GM19468 (cell line): ENCODE results near the gene MDGA2.
"Not testable (repeated sequence)": the region's sequence is repeated elsewhere in the genome, so short reads cannot be mapped to it uniquely, and the experiment has no call there.

Experiments used
- ATAC-seq: cut with Tn5 transposase; IDR thresholded peaks from one replicate; pipeline ENCODE4 v1.9.1; 2021; ENCODE audit warnings: mild to moderate bottlenecking, moderate library complexity, moderate number of reproducible peaks; ENCODE audit not compliant: unreplicated experiment; ENCODE audit errors: extremely low read depth

Gene MDGA2

DNA sequence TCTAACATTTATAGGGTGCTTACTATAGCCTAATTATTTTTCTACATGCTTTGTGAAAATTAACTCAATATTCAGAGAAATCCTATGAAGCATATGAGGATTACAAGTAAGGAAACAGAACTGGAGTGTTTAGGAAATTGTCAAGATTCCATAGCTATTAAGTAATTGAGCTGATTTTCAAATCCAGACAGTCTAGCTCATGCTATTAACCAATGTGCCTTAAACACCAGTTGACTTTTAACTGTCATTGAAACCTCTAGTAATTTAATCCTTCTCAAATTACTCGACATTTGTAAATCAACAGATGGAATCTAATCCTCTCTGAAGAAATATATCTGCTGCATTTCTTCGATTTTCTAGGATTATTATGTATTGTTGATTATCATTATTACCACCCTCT is 488.9 kb downstream of the MDGA2 start:
- no peak for ATAC-seq

DNA sequence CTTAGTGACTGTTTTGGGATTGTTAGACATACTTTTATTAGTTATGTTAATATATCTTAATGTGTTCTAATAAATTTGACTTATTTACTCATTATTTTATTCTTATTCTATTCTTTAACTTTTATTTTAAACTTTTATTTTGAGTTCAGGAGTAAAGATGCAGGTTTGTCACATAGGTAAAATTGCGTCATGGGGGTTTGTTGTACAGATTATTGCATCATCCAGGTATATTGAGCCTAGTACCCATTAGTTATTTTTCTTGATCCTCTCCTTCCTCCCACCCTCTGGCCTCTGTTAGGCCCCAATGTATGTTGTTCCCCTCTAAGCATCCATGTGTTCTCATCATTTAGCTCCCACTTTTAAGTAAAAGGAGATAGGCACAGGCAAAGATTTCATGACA is 495.5 kb downstream of the MDGA2 start:
- no peak for ATAC-seq

DNA sequence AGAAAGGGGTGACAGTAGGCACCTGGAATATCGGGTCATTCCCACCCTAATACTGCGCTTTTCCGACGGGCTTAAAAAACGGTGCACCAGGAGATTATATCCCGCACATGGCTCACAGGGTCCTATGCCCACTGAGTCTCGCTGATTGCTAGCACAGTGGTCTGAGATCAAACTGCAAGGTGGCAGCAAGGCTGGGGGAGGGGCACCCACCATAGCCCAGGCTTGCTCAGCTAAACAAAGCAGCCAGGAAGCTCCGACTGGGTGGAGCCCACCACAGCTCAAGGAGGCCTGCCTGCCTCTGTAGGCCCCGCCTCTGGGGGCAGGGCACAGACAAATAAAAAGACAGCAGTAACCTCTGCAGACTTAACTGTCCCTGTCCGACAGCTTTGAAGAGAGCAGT is 503.5 kb downstream of the MDGA2 start:
- ATAC-seq: not testable (repeated sequence)

DNA sequence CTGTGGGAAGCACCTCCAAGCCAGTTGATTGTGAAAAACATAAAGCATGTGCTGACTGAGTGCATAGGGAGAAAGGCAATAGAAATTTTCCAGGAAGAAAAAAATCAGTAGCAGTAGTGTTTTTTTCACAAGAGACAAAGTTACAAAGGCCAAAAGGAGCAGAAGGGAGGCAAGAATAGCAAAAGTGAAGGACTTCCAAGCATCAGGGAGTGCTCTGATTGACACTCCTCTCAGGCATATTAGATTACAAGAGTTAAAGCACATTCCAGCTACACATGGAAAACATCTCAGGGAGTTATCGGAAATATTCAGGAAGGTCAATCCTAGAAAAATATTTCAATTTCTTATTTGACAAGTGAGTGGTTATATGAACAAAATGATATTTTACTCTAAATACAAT is 508.0 kb downstream of the MDGA2 start:
- no peak for ATAC-seq

DNA sequence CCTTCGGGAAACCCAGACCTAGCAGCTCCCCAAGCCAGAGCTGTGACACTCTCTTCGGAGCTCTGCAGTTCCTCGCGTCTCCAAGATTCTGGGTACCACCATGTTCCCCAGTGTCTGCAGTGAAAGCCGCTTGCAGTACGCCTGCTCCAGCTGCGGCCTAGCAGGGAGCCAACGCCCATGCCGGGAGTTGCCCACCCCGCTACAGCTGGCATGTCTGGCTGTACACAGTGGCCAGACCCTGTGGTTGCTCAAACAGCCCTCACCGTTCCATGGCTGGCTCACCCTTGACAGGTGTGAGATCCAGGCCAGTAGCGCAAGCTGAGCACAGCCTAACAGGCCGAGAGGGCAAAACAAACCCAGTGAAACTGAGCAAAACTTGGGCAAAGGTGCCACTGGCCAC is 520.0 kb downstream of the MDGA2 start:
- no peak for ATAC-seq

DNA sequence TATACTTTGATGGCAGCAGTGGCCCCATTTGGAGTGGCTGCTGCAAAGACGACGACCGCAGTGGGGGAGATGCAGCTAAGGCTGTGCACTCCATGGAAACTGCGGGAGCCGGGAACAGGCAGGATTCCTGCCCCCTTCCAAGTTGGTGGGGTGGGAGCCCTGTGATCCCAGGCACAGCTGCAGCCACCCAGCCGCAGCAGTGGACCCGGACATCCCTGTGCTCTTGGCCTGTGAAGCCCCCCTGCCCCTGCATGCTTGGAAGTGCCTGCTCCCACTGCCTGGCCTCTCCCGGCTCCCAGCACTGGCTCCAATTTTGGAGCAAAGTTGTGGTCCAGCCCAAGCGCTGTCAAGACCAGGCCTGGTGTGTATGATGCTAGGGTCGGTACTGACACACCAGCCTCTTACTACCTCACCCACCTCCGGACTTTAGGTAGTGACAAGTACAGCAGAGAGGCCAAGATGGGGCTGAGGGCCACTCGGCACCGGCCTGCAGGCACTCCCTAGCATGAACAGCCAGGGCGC is 521.1 kb downstream of the MDGA2 start:
- no peak for ATAC-seq

GRCh38 chr14:47153746-47154145 is 521.7 kb downstream of the MDGA2 start:
- ATAC-seq: no peak

GRCh38 chr14:47150267-47150666 is 525.1 kb downstream of the MDGA2 start:
- ATAC-seq: no peak

DNA sequence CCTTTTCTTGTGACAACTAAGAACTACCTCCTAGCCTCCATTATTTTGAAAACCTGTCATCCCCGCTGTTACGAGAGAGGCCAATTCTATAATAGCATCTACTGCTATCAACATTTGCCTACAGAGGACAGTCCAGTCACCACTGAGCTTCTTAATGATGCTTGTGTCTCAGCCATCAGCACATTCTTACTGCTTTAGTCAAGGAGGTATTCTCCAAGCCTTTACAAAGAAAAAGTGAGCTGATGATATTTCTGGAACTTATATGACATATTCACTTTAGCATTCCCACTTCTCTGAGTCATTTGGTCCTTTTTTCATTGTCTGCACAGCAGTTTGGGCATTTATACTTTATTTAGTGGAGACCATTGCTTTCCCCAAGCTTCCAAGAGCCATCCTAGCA is 526.1 kb downstream of the MDGA2 start:
- ATAC-seq: no peak

- no peak for ATAC-seq
These were observed 526.7 kb downstream of the MDGA2 start for GRCh38 chr14:47148686-47149085.

- ATAC-seq: no peak
These were observed 554.8 kb downstream of the MDGA2 start for GRCh38 chr14:47120645-47121044.

- no peak for ATAC-seq
These were observed 571.6 kb downstream of the MDGA2 start for GRCh38 chr14:47103771-47104170.

DNA sequence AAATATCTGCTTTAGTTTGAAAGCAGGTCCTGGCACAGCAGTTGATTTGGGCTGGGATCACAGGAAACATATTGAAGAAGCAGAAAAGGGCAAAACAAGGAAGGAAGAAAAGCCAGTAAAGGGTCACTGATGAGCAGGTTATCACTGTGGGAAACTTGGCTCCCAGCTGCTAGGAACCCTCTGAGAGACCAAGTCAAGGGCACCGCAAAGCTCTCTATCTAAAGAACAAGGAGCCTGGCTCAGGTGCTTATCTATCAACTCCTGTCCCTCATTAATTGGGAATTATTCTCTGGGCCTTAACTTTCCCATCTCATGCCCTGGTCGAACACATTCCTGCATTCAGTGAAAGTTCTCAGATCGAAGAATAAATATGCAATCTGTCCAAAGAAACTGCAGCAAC is 572.9 kb downstream of the MDGA2 start:
- no peak for ATAC-seq

- no peak for ATAC-seq
These were observed 589.7 kb downstream of the MDGA2 start for GRCh38 chr14:47085678-47086077.

GRCh38 chr14:47065326-47065725 is 610.1 kb downstream of the MDGA2 start:
- ATAC-seq: no peak

GRCh38 chr14:47060050-47060449 is 615.4 kb downstream of the MDGA2 start:
- no peak for ATAC-seq

- no peak for ATAC-seq
These were observed 618.0 kb downstream of the MDGA2 start for GRCh38 chr14:47057364-47057763.

DNA sequence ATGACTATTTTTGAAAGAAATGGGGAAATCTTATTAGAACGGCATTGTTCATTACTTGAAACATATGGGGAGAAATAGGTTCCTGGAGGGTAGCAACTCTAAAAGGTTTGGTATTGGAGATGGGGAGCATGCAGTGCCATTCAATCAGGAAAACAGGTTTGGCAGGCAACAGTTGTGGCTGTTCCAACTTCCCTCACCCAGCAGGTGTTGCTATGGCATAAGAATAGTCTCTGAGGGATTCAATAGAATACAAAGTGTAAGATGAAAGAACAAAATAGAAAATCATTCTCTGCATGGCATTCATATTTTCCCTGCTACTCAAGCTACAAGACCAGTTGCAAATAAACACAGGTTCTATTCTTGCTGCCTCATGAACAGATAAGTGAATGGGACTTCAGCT is 630.6 kb downstream of the MDGA2 start:
- no peak for ATAC-seq

DNA sequence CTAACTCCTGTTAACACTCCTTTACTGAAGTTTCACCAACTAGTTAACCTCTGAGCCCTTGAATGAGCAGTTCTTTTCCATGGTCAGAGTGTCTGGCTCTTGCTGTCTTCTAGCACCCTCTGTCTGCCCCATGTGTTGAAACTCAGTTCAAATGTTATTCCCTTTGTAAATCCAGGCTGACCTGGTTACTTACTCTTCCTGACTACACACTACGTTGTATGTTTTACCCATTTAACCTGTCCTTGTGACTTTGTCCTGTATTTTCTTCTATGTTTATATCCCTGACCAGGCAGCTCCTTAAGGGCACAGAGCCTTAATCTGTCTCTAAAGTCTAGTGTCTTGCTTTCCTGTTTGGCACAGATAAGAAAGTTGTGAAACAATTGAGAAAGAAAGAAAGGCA is 634.9 kb downstream of the MDGA2 start:
- ATAC-seq: no peak

- no peak for ATAC-seq
These were observed 636.1 kb downstream of the MDGA2 start for GRCh38 chr14:47039336-47039735.

GRCh38 chr14:47022721-47023120 is 652.7 kb downstream of the MDGA2 start:
- ATAC-seq: no peak

DNA sequence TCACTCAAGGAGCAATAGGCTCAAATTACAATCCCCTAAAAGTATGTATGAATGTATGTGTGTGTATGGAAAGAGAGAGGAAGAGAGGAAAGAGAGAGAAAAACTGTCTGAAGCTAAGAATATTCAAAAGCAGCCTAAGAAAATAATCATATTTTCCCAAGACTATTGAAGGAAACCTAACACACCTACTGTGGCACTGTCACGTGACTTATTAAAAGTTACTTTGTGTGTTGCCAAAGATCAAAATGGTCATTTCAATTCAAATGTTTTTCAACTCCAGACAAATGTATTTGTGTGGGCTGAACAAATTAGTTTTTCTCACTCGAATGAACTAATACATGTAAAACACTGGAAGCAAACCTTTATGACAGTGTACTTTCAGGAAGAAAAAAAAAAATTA is 654.9 kb downstream of the MDGA2 start:
- no peak for ATAC-seq
